ENCODE results near the gene YIPF5.

The YIPF5 gene

GRCh38 chr5:144206141-144206540 is 35.7 kb upstream of the YIPF5 start:
- peak overlapping the region; percentile 1 to 66 (median 44) for H3K27ac Mint-ChIP-seq
- H3K4me1 Mint-ChIP-seq, result peaks cover 38% of the 10 kb centered on the region
- TF ChIP-seq CTCF (IDR thresholded peaks at IDR 0.05; ENCODE audit: unreplicated experiment in 3 of 3), result no peak
- no peaks in the 10 kb centered on the region for H3K36me3 Mint-ChIP-seq (ENCODE audit: low read depth)
- peak overlapping the region; percentile 76 to 86 (median 79) for H3K4me3 Mint-ChIP-seq
- no peaks in the 10 kb centered on the region for H3K9me3 Mint-ChIP-seq
- H3K27me3 Mint-ChIP-seq (ENCODE audit: low read depth), result peaks cover 21% of the 10 kb centered on the region

- Mint-ChIP-seq H3K27me3 (ENCODE audit: low read depth) (peaks cover 21% of the 10 kb centered on the region), H3K4me3 (peak overlapping the region; percentile 76 to 86 (median 79)), H3K27ac (peak overlapping the region in 2 of 3 experiments; percentile 42 to 65), H3K4me1 (peaks cover 39% of the 10 kb centered on the region), H3K36me3 (ENCODE audit: low read depth) (no peaks in the 10 kb centered on the region), H3K9me3 (no peaks in the 10 kb centered on the region)
- no peak for TF ChIP-seq CTCF (IDR thresholded peaks at IDR 0.05; ENCODE audit: unreplicated experiment in 3 of 3)
These were observed 34.7 kb upstream of the YIPF5 start for GRCh38 chr5:144205141-144205551.

- TF ChIP-seq CTCF (IDR thresholded peaks at IDR 0.05; ENCODE audit: unreplicated experiment in 3 of 3), result peak; percentile 91 to 97 (median 94)
- H3K9me3 Mint-ChIP-seq, result no peaks in the 10 kb centered on the region
- peaks cover 43% of the 10 kb centered on the region for H3K4me1 Mint-ChIP-seq
- H3K27me3 Mint-ChIP-seq (ENCODE audit: low read depth), result peaks cover 28% of the 10 kb centered on the region
- H3K27ac Mint-ChIP-seq, result peak overlapping the region; percentile 28 to 63 (median 42)
- peak overlapping the region; percentile 76 to 86 (median 79) for H3K4me3 Mint-ChIP-seq
- H3K36me3 Mint-ChIP-seq (ENCODE audit: low read depth), result no peaks in the 10 kb centered on the region
These were observed 33.5 kb upstream of the YIPF5 start for GRCh38 chr5:144203750-144204596.

- no peak overlapping the region for H3K4me3 Mint-ChIP-seq
- peaks cover 40% of the 10 kb centered on the region for H3K4me1 Mint-ChIP-seq
- H3K9me3 Mint-ChIP-seq, result no peaks in the 10 kb centered on the region
- TF ChIP-seq CTCF (IDR thresholded peaks at IDR 0.05; ENCODE audit: unreplicated experiment in 3 of 3), result no peak
- peak overlapping the region in 2 of 3 experiments; percentile 65 to 84 for H3K27ac Mint-ChIP-seq
- no peaks in the 10 kb centered on the region for H3K36me3 Mint-ChIP-seq (ENCODE audit: low read depth)
- peaks cover 26% of the 10 kb centered on the region for H3K27me3 Mint-ChIP-seq (ENCODE audit: low read depth)
These were observed 32.3 kb upstream of the YIPF5 start for GRCh38 chr5:144202726-144203125.

GRCh38 chr5:144202072-144202471 is 31.6 kb upstream of the YIPF5 start:
- Mint-ChIP-seq H3K9me3 (no peaks in the 10 kb centered on the region), H3K4me1 (peaks cover 36% of the 10 kb centered on the region), H3K36me3 (ENCODE audit: low read depth) (no peaks in the 10 kb centered on the region), H3K27me3 (ENCODE audit: low read depth) (peaks cover 19% of the 10 kb centered on the region), H3K4me3 (peak overlapping the region in 1 of 3 experiments; percentile 12), H3K27ac (peak overlapping the region; percentile 59 to 84 (median 65))
- TF ChIP-seq CTCF (IDR thresholded peaks at IDR 0.05; ENCODE audit: unreplicated experiment in 3 of 3), result no peak

Data from nephron (organoid).